GM12878 (cell line): Measurements from ENCODE around the gene PROP1. TPM values are rescaled to one million over a fixed set of nuclear protein-coding genes. Genes with fewer than 3 reads are reported as not detected.

Experiments used
- ATAC-seq: fragments of 200-7000 bp; cut with Tn5 transposase; 3 replicates; pipeline ENCODE4 v1.9.1; 2020; ENCODE audit warnings: mild to moderate bottlenecking, moderate library complexity
- BruUV-seq: library from RNA; stranded (reverse); fragments of 400-500 nt; replicated peaks from 2 replicates; lab custom pipeline; 2021; lab: Mats Ljungman, UMichigan
- CTCF ChIA-PET: fragments of 300-600 bp; sonication (Branson Sonifier 250); formaldehyde crosslinking; extraction: SDS; loops from one replicate; lab custom pipeline; 2021; ENCODE audit warnings: inconsistent platforms; lab: Yijun Ruan, JAX
- POLR2A ChIA-PET: fragments of 350-600 bp; formaldehyde crosslinking; extraction: SDS; loops from one replicate; lab custom pipeline; 2021; ENCODE audit warnings: inconsistent platforms; lab: Charles Lee
- RAD21 ChIA-PET: fragments of 300-600 bp; sonication (Branson Sonifier 250); formaldehyde crosslinking; loops from one replicate; lab custom pipeline; 2023; ENCODE audit warnings: antibody characterized with exemption; ENCODE audit not compliant: unreplicated experiment; lab: Charles Lee
- SMC1A ChIA-PET: fragments of 300-600 bp; sonication (Branson Sonifier 250); formaldehyde crosslinking; loops from one replicate; lab custom pipeline; 2023; ENCODE audit not compliant: unreplicated experiment, uncharacterized antibody; lab: Charles Lee
- DNase-seq: peaks from one replicate; pipeline ENCODE4 v3.0.0-alpha.2; 2011; ENCODE audit warnings: low read depth, low spot score
- FAIRE-seq: peaks from 3 replicates; lab custom pipeline; 2011; peaks lifted over from hg19 to GRCh38; lab: Jason Lieb, UNC
- H2AFZ ChIP-seq: 2 replicates; pipeline ENCODE4 v1.6.0; 2011; ENCODE audit warnings: low read depth, low read length, control low read depth; ENCODE audit not compliant: control insufficient read depth
- H3K27ac ChIP-seq: 2 replicates; pipeline ENCODE4 v1.5.1; 2011; ENCODE audit warnings: control low read depth; ENCODE audit not compliant: control insufficient read depth, insufficient read depth
- H3K27me3 ChIP-seq, 2 experiments: replicated peaks in 1 of 2; 2 replicates each; pipeline versions ENCODE4 v1.6.0 to v1.6.1; 2011; ENCODE audit warnings: low read length in 1 of 2; ENCODE audit not compliant: control insufficient read depth in 2 of 2, insufficient read depth in 2 of 2
- H3K36me3 ChIP-seq, 2 experiments: 2 replicates each; pipeline ENCODE4 v1.5.1; 2011; ENCODE audit warnings: low read length in 1 of 2; ENCODE audit not compliant: control insufficient read depth in 2 of 2, insufficient read depth in 2 of 2
- H3K4me1 ChIP-seq: 2 replicates; pipeline ENCODE4 v1.6.1; 2011; ENCODE audit warnings: mild to moderate bottlenecking, low read length, moderate library complexity, mixed read lengths; ENCODE audit not compliant: control insufficient read depth, insufficient read depth
- H3K4me2 ChIP-seq: 2 replicates; pipeline ENCODE4 v1.6.0; 2011; ENCODE audit warnings: control low read depth; ENCODE audit not compliant: control insufficient read depth, insufficient read depth
- H3K4me3 ChIP-seq: fragments of 200-600 bp; sonication (generic); 2 replicates; pipeline ENCODE4 v1.5.1; 2016
- H3K79me2 ChIP-seq: 2 replicates; pipeline ENCODE4 v1.6.0; 2011; ENCODE audit warnings: low read length; ENCODE audit not compliant: control insufficient read depth, insufficient read depth
- H3K9ac ChIP-seq: 2 replicates; pipeline ENCODE4 v1.8.0; 2011; ENCODE audit warnings: low read length, control low read depth, mixed read lengths; ENCODE audit not compliant: control insufficient read depth, insufficient read depth
- H3K9me3 ChIP-seq: replicated peaks from 3 replicates; pipeline ENCODE4 v1.5.1; 2011; ENCODE audit warnings: mild to moderate bottlenecking, low read length; ENCODE audit not compliant: control insufficient read depth, insufficient read depth
- H4K20me1 ChIP-seq: 2 replicates; pipeline ENCODE4 v1.6.0; 2011; ENCODE audit not compliant: control insufficient read depth, insufficient read depth
- BCLAF1 ChIP-seq: fragments of 450-650 bp; IDR thresholded peaks from 2 replicates; pipeline ENCODE4 v1.6.1; 2017; ENCODE audit warnings: antibody characterized with exemption, mild to moderate bottlenecking, moderate library complexity
- FOXK2 ChIP-seq: fragments of 450-650 bp; IDR thresholded peaks from 2 replicates; pipeline ENCODE4 v1.6.1; 2017; ENCODE audit warnings: mild to moderate bottlenecking, moderate library complexity
- IRF4 ChIP-seq: IDR thresholded peaks from 2 replicates; pipeline ENCODE4 v1.6.1; 2011; ENCODE audit warnings: low read depth, low read length
- MYC ChIP-seq: IDR thresholded peaks from 2 replicates; pipeline ENCODE4 v1.6.1; 2011; ENCODE audit warnings: mild to moderate bottlenecking, low read length, moderate library complexity, inconsistent platforms; ENCODE audit not compliant: insufficient read depth, insufficient replicate concordance, insufficient read length, severe bottlenecking
- NKRF ChIP-seq: fragments of 450-650 bp; conservative IDR thresholded peaks from 2 replicates; pipeline ENCODE4 v1.6.1; 2017; ENCODE audit warnings: mild to moderate bottlenecking, moderate library complexity
- NRF1 ChIP-seq: conservative IDR thresholded peaks from 2 replicates; pipeline ENCODE4 v1.6.1; 2011; ENCODE audit warnings: mild to moderate bottlenecking, low read depth, low read length, improper control_type of control experiment
- PAX8 ChIP-seq: fragments of 450-650 bp; IDR thresholded peaks from 2 replicates; pipeline ENCODE4 v1.6.1; 2017; ENCODE audit warnings: mild to moderate bottlenecking, moderate library complexity
- POLR2A ChIP-seq: IDR thresholded peaks from 2 replicates; pipeline ENCODE4 v1.6.1; 2011; ENCODE audit warnings: low read depth, mild to moderate bottlenecking, low read length
- POLR2AphosphoS2 ChIP-seq: IDR thresholded peaks from 2 replicates; pipeline ENCODE4 v1.6.1; 2011; ENCODE audit warnings: low read depth, mild to moderate bottlenecking, low read length, improper control_type of control experiment, moderate library complexity
- PRDM15 ChIP-seq: fragments of 450-650 bp; formaldehyde crosslinking; IDR thresholded peaks from 2 replicates; pipeline ENCODE4 v1.4.0; 2020; ENCODE audit warnings: mild to moderate bottlenecking, moderate library complexity
- SMAD1 ChIP-seq: fragments of 450-650 bp; IDR thresholded peaks from 2 replicates; pipeline ENCODE4 v1.6.1; 2018; ENCODE audit warnings: mild to moderate bottlenecking, low read depth; ENCODE audit not compliant: partially characterized antibody
- SMC3 ChIP-seq: IDR thresholded peaks from 2 replicates; pipeline ENCODE4 v1.6.1; 2011; ENCODE audit warnings: low read length, improper control_type of control experiment, borderline replicate concordance
- ZBTB11 ChIP-seq: fragments of 450-650 bp; formaldehyde crosslinking; IDR thresholded peaks from 2 replicates; pipeline ENCODE4 v1.5.0; 2022; ENCODE audit warnings: mild to moderate bottlenecking, missing genetic modification characterization
- WGBS: methylation state at CpG from one replicate; pipeline ENCODE4 v1.1.6; 2016; ENCODE audit warnings: low lambda C conversion rate; ENCODE audit not compliant: insufficient replicate concordance, insufficient coverage; ENCODE audit errors: missing lambda C conversion rate; 5-methylcytosine and 5-hydroxymethylcytosine counted together
- in situ Hi-C: fragments of 300-500 bp; cut with MboI; formaldehyde crosslinking; loops from 9 replicates; pipeline ENCODE4 v1.14.3; 2018; ENCODE audit warnings: mixed read lengths
- intact Hi-C: fragments of 100-400 bp; cut with micrococcal nuclease; formaldehyde crosslinking; loops from one replicate; pipeline ENCODE4 v1.14.2; 2022; ENCODE audit not compliant: unreplicated experiment
- polyA plus RNA-seq, 11 experiments: library from polyadenylated mRNA; depleted of rRNA in 4 of 11; unstranded in 6 of 11; stranded (reverse) in 5 of 11; fragments of >200 nt; fragmentation: Nextera tagmentation in 4 of 11; fragmentation: Illumina TruSeq in 1 of 11; extraction: Ambion mirVana in 4 of 11; extraction: Trizol in 1 of 11; gene quantifications; 1 replicate in 1 of 11; 2 replicates in 10 of 11; pipeline versions ENCODE4 v1.2.1 to v1.2.3, GENCODE V29; 2011 to 2016; ENCODE audit warnings: inconsistent platforms in 2 of 11, missing spikeins in 2 of 11, low read depth in 1 of 11
- total RNA-seq, 4 experiments: library from RNA; depleted of rRNA in 3 of 4; stranded (reverse); fragments of >200 nt in 3 of 4; fragmentation: Illumina TruSeq in 1 of 4; extraction: Trizol in 1 of 4; gene quantifications; 2 replicates each; pipeline versions ENCODE4 v1.2.1 to v1.2.3, GENCODE V29; 2013 to 2021

Gene PROP1
- total and polyA plus RNA-seq, 10 of the 15 experiments (the other 5 are each of a cell fraction or from before 2014, with no cell fraction given): not detected

- Histone ChIP-seq H3K27ac (no peak overlapping the region), H3K79me2 (no peaks in the 10 kb centered on the region), H3K36me3 (no peaks in the 10 kb centered on the region), H2AFZ (no peak overlapping the region), H3K4me2 (no peak overlapping the region), H3K4me3 (no peak overlapping the region), H4K20me1 (no peaks in the 10 kb centered on the region), H3K9me3 (no peaks in the 10 kb centered on the region; the same call in 1 of the 3 replicates), H3K9ac (no peak overlapping the region), H3K27me3 (no peaks in the 10 kb centered on the region), H3K4me1 (no peaks in the 10 kb centered on the region)
- in situ Hi-C loops: no loop called here
- SMC1A ChIA-PET: no interaction called here
- RAD21 ChIA-PET: no interaction called here
- CTCF ChIA-PET: no interaction called here
- no TSS peak for BruUV-seq
- FAIRE-seq (no peak), ATAC-seq (no peak), DNase-seq (no peak)
- POLR2A ChIA-PET: no interaction called here
- intact Hi-C loops: no loop called here
- TF ChIP-seq SMC3 (no peak), POLR2A (no peak), NKRF (no peak), PRDM15 (no peak), FOXK2 (no peak), PAX8 (no peak), SMAD1 (no peak), ZBTB11 (no peak), NRF1 (no peak), IRF4 (no peak), POLR2AphosphoS2 (no peak), MYC (no peak), BCLAF1 (no peak)
- WGBS: 59% methylated on average over 9 of the region's 9 CpGs
Measured at GRCh38 chr5:177959315-177959714, 36.7 kb downstream of the PROP1 start.
